Endothelial cell of umbilical vein (primary cell): Measurements from ENCODE around the gene SUGP2. TPM values are rescaled to one million over a fixed set of nuclear protein-coding genes. Genes with fewer than 3 reads are reported as not detected.

Source experiments
- BruUV-seq: library from RNA; stranded (reverse); fragments of 400-500 nt; replicated peaks from 2 replicates; lab custom pipeline; 2021; lab: Mats Ljungman, UMichigan
- CTCF ChIA-PET: fragments of 300-600, 350-600 bp; sonication (Branson Sonifier 250); formaldehyde crosslinking; loops from one replicate; lab custom pipeline; 2021; ENCODE audit warnings: antibody characterized with exemption, inconsistent platforms; lab: Charles Lee
- POLR2A ChIA-PET: fragments of 300-600, 350-600 bp; sonication (Branson Sonifier 250); formaldehyde crosslinking; loops from one replicate; lab custom pipeline; 2021; ENCODE audit warnings: antibody characterized with exemption, inconsistent platforms; lab: Charles Lee
- DNase-seq: peaks from one replicate; pipeline ENCODE4 v3.0.0-alpha.2; 2011; ENCODE audit warnings: low read depth, low spot score
- FAIRE-seq: peaks from 2 replicates; lab custom pipeline; 2011; peaks lifted over from hg19 to GRCh38; lab: Jason Lieb, UNC
- H2AFZ ChIP-seq: 2 replicates; pipeline ENCODE4 v1.6.0; 2012; ENCODE audit warnings: low read depth, low read length, control low read depth, inconsistent platforms
- H3K27ac ChIP-seq: 2 replicates; pipeline ENCODE4 v1.5.1; 2011; ENCODE audit warnings: low read depth, mild to moderate bottlenecking, control low read depth, low read length, moderate library complexity; ENCODE audit not compliant: insufficient read depth
- H3K27me3 ChIP-seq, 2 experiments: 2 replicates each; pipeline versions ENCODE4 v1.6.0 to v1.6.1; 2011; ENCODE audit warnings: low read length in 2 of 2, mixed read lengths in 1 of 2; ENCODE audit not compliant: control insufficient read depth in 2 of 2, insufficient read depth in 2 of 2
- H3K36me3 ChIP-seq, 2 experiments: 2 replicates in 1 of 2; 3 replicates in 1 of 2; pipeline ENCODE4 v1.5.1; 2011; ENCODE audit warnings: low read length in 2 of 2, mild to moderate bottlenecking in 1 of 2, moderate library complexity in 1 of 2; ENCODE audit not compliant: control insufficient read depth in 2 of 2, insufficient read depth in 2 of 2; ENCODE audit errors: extremely low read depth in 1 of 2
- H3K4me1 ChIP-seq: 3 replicates; pipeline ENCODE4 v1.5.1; 2011; ENCODE audit warnings: mild to moderate bottlenecking, low read length; ENCODE audit not compliant: control insufficient read depth, insufficient read depth; ENCODE audit errors: extremely low read depth
- H3K4me2 ChIP-seq: 2 replicates; pipeline ENCODE4 v1.6.1; 2011; ENCODE audit warnings: low read length, control low read depth, mixed read lengths; ENCODE audit not compliant: insufficient read depth
- H3K4me3 ChIP-seq, 3 experiments: fragments of 200-600 bp in 1 of 3; sonication (generic), shearing (Covaris generic) in 1 of 3; replicated peaks in 1 of 3; 2 replicates each; pipeline ENCODE4 v1.5.1; 2011 to 2016; ENCODE audit warnings: control low read depth in 3 of 3, low read length in 3 of 3, mild to moderate bottlenecking in 2 of 3, inconsistent platforms in 1 of 3, low read depth in 1 of 3, moderate library complexity in 1 of 3; ENCODE audit not compliant: insufficient read depth in 1 of 3
- H3K79me2 ChIP-seq: 2 replicates; pipeline ENCODE4 v1.6.0; 2012; ENCODE audit warnings: low read length, inconsistent platforms; ENCODE audit not compliant: control insufficient read depth, insufficient read depth
- H3K9ac ChIP-seq: replicated peaks from 2 replicates; pipeline ENCODE3; 2011; ENCODE audit warnings: low read length, control low read depth; ENCODE audit not compliant: insufficient read depth; ENCODE audit errors: extremely low read depth
- H3K9me1 ChIP-seq: replicated peaks from 3 replicates; pipeline ENCODE4 v1.6.0; 2011; ENCODE audit warnings: mild to moderate bottlenecking, low read length; ENCODE audit not compliant: control insufficient read depth, insufficient read depth; ENCODE audit errors: extremely low read depth
- H3K9me3 ChIP-seq: replicated peaks from 2 replicates; pipeline ENCODE4 v1.5.1; 2012; ENCODE audit warnings: low read length, inconsistent platforms; ENCODE audit not compliant: control insufficient read depth, insufficient read depth
- H4K20me1 ChIP-seq: replicated peaks from 2 replicates; pipeline ENCODE3; 2011; ENCODE audit warnings: mild to moderate bottlenecking, low read length; ENCODE audit not compliant: control insufficient read depth, insufficient read depth; ENCODE audit errors: extremely low read depth
- CTCF ChIP-seq, 2 donors: IDR thresholded peaks; 1 replicate in 1 of 2; 2 replicates in 1 of 2; pipeline ENCODE4 v1.5.1; 2011; ENCODE audit warnings: low read length in 2 of 2, mild to moderate bottlenecking in 2 of 2, moderate library complexity in 2 of 2, control low read depth in 1 of 2, inconsistent platforms in 1 of 2, low read depth in 1 of 2; ENCODE audit not compliant: insufficient read depth in 1 of 2; ENCODE audit errors: extremely low read depth in 1 of 2
- EZH2 ChIP-seq: IDR thresholded peaks from 2 replicates; pipeline ENCODE4 v1.6.1; 2012; ENCODE audit warnings: borderline replicate concordance, low read depth, mild to moderate bottlenecking, moderate library complexity, low read length, inconsistent platforms; ENCODE audit not compliant: severe bottlenecking
- FOS ChIP-seq: IDR thresholded peaks from 2 replicates; pipeline ENCODE4 v1.6.1; 2011; ENCODE audit warnings: mild to moderate bottlenecking, low read length, moderate library complexity, borderline replicate concordance; ENCODE audit not compliant: insufficient read depth
- GATA2 ChIP-seq: IDR thresholded peaks from 2 replicates; pipeline ENCODE4 v1.7.0; 2011; ENCODE audit warnings: low read depth, mild to moderate bottlenecking, moderate library complexity, mixed read lengths, low read length; ENCODE audit not compliant: insufficient read length, insufficient read depth
- JUN ChIP-seq: IDR thresholded peaks from 2 replicates; pipeline ENCODE4 v1.6.1; 2011; ENCODE audit warnings: borderline replicate concordance, low read depth; ENCODE audit not compliant: insufficient read length, insufficient read depth
- MAX ChIP-seq: IDR thresholded peaks from 2 replicates; pipeline ENCODE4 v1.6.1; 2011; ENCODE audit not compliant: insufficient read depth, insufficient read length
- MYC ChIP-seq: IDR thresholded peaks from one replicate; pipeline ENCODE4 v1.6.1; 2011; ENCODE audit warnings: mild to moderate bottlenecking, low read depth, low read length
- POLR2A ChIP-seq: IDR thresholded peaks from 2 replicates; pipeline ENCODE4 v1.6.1; 2012; ENCODE audit warnings: low read depth, mild to moderate bottlenecking, control low read depth, low read length
- POLR2AphosphoS5 ChIP-seq: IDR thresholded peaks from 2 replicates; pipeline ENCODE4 v1.6.1; 2012; ENCODE audit warnings: low read depth, mild to moderate bottlenecking, control low read depth, low read length, moderate library complexity; ENCODE audit not compliant: insufficient read depth
- dilution Hi-C: fragments of 300-500 bp; cut with MboI; formaldehyde crosslinking; loops from one replicate; pipeline ENCODE4 v1.15.0; 2019; ENCODE audit warnings: low sequenced_read_pairs; ENCODE audit not compliant: extremely low pct_ligation_motif_present
- intact Hi-C: fragments of 100-400 bp; cut with micrococcal nuclease; formaldehyde crosslinking; loops from one replicate; pipeline ENCODE4 v1.10.0; 2022
- polyA plus RNA-seq, 4 experiments: library from polyadenylated mRNA; depleted of rRNA in 3 of 4; stranded (reverse) in 3 of 4; unstranded in 1 of 4; fragments of >200 nt; gene quantifications; 2 replicates each; pipeline versions ENCODE4 v1.2.1 to v1.2.3, GENCODE V29; 2011 to 2012; ENCODE audit warnings: missing spikeins in 1 of 4
- total RNA-seq: library from RNA; stranded (reverse); gene quantifications from 2 replicates; pipeline ENCODE4 v1.2.3, GENCODE V29; 2021

Gene SUGP2
- total and polyA plus RNA-seq, 2 donors (not counting 3 experiments of a cell fraction or from before 2014, with no cell fraction given) = 44.6 to 79.7 TPM

DNA sequence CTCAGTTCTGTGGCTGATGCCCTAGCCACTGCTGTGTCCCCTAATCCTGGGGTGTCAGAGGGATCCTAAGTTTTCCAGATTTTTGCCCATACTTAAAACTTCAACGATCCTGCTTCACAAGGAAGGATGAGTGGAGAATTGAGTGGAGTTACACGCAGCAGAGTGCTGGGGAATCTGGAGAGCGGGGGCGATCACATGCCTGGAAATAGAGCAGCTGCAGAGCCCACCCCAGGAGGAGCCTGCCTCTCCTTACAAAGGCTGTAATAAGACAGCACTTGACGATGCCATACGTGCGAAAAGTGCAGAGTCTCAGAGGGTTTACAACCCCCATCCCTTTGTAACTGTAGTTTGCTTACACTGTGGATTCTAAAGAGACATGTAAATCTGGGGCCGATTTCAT is 40.6 kb downstream of the SUGP2 start:
- dilution Hi-C loops = no loop called here
- Histone ChIP-seq H3K79me2 (no peaks in the 10 kb centered on the region), H3K27me3 (no peaks in the 10 kb centered on the region), H3K4me2 (no peak overlapping the region), H3K9me1 (no peaks in the 10 kb centered on the region), H4K20me1 (no peaks in the 10 kb centered on the region), H3K36me3 (peaks cover 15% of the 10 kb centered on the region in 2 experiments), H3K9me3 (no peaks in the 10 kb centered on the region), H3K4me1 (no peaks in the 10 kb centered on the region), H3K27ac (no peak overlapping the region), H3K9ac (no peak overlapping the region), H3K4me3 (no peak overlapping the region), H2AFZ (no peak overlapping the region)
- CTCF ChIA-PET = interaction anchor here (0.7 kb wide), 1 partner anchor 99 kb away, joined by 3 read pairs; no protein-coding TSS in a partner anchor
- DNase-seq (no peak), FAIRE-seq (no peak)
- no TSS peak for BruUV-seq
- no peak for TF ChIP-seq MYC
- no peak for TF ChIP-seq POLR2AphosphoS5
- TF ChIP-seq MAX = no peak
- TF ChIP-seq EZH2 = no peak
- TF ChIP-seq CTCF (IDR thresholded peaks at IDR 0.05; ENCODE audit: extremely low read depth in 1 of 2, insufficient read depth in 1 of 2, low read depth in 1 of 2, low read length in 2 of 2) = no peak
- TF ChIP-seq GATA2 = no peak
- TF ChIP-seq POLR2A = no peak
- TF ChIP-seq JUN = no peak
- TF ChIP-seq FOS = no peak
- intact Hi-C loops = no loop called here
- POLR2A ChIA-PET = interaction anchor here (0.6 kb wide), 1 partner anchor 9 kb away, joined by 4 read pairs; no protein-coding TSS in a partner anchor
